GM19467 (cell line): ENCODE measurements around the gene CAMKK2.
"Not testable (repeated sequence)": the region's sequence is repeated elsewhere in the genome, so short reads cannot be mapped to it uniquely, and the experiment has no call there.

Experiments used
- ATAC-seq: cut with Tn5 transposase; IDR thresholded peaks from one replicate; pipeline ENCODE4 v1.9.1; 2021; ENCODE audit warnings: mild to moderate bottlenecking, moderate library complexity; ENCODE audit not compliant: unreplicated experiment

Gene CAMKK2

GRCh38 chr12:121202407-121203355 lies 93.8 kb downstream of the CAMKK2 start:
- no peak for ATAC-seq

GRCh38 chr12:121201140-121201539 lies 95.4 kb downstream of the CAMKK2 start:
- not testable (repeated sequence) for ATAC-seq

- no peak for ATAC-seq
These were observed 97.6 kb downstream of the CAMKK2 start for GRCh38 chr12:121198949-121199348.

- no peak for ATAC-seq
These were observed 99.6 kb downstream of the CAMKK2 start for GRCh38 chr12:121196902-121197301.

GRCh38 chr12:121191151-121191550 lies 105.4 kb downstream of the CAMKK2 start:
- no peak for ATAC-seq

- ATAC-seq, result no peak
These were observed 105.9 kb downstream of the CAMKK2 start for GRCh38 chr12:121190523-121191031.

- ATAC-seq, result no peak
These were observed 106.8 kb downstream of the CAMKK2 start for GRCh38 chr12:121189619-121190155.

GRCh38 chr12:121189131-121189530 lies 107.4 kb downstream of the CAMKK2 start:
- ATAC-seq, result no peak

- ATAC-seq, result no peak
These were observed 108.3 kb downstream of the CAMKK2 start for GRCh38 chr12:121188227-121188626.
